GM12864 (cell line): ENCODE measurements around the gene BOD1L1.

Experiments
- DNase-seq: peaks from one replicate; pipeline ENCODE4 v3.0.0-alpha.2; 2011; ENCODE audit warnings: low read depth
- H3K4me3 ChIP-seq: 2 replicates; pipeline ENCODE4 v1.5.1; 2011; ENCODE audit warnings: mild to moderate bottlenecking, low read depth, low read length, control low read depth
- CTCF ChIP-seq: IDR thresholded peaks from 2 replicates; pipeline ENCODE4 v1.5.1; 2011; ENCODE audit warnings: low read depth, mild to moderate bottlenecking, moderate library complexity, low read length, control low read depth, inconsistent platforms; ENCODE audit errors: missing control alignments

The BOD1L1 gene

GRCh38 chr4:13548059-13548983 is 79.2 kb downstream of the BOD1L1 start:
- DNase-seq: no peak
- peak overlapping the region; percentile 51 for H3K4me3 ChIP-seq
- TF ChIP-seq CTCF: no peak

GRCh38 chr4:13547485-13548041 is 80.0 kb downstream of the BOD1L1 start:
- no peak for TF ChIP-seq CTCF
- peak overlapping the region; percentile 51 for H3K4me3 ChIP-seq
- no peak for DNase-seq

- TF ChIP-seq CTCF: no peak
- peak overlapping the region; percentile 51 for H3K4me3 ChIP-seq
- no peak for DNase-seq
Observed at GRCh38 chr4:13546941-13547484, 80.5 kb downstream of the BOD1L1 start.

GRCh38 chr4:13546142-13546940 is 81.2 kb downstream of the BOD1L1 start:
- no peak for DNase-seq
- no peak for TF ChIP-seq CTCF

GRCh38 chr4:13545394-13545808 is 82.1 kb downstream of the BOD1L1 start:
- no peak for TF ChIP-seq CTCF
- no peak overlapping the region for H3K4me3 ChIP-seq
- DNase-seq: no peak

More at GRCh38 chr4:13546142-13546940, 81.2 kb downstream of the BOD1L1 start:
- no peak overlapping the region for H3K4me3 ChIP-seq

GRCh38 chr4:13544606-13545393 is 82.7 kb downstream of the BOD1L1 start:
- H3K4me3 ChIP-seq: peak overlapping the region; percentile 55
- no peak for TF ChIP-seq CTCF
- peak; percentile 29 for DNase-seq
